Mucosa of gallbladder (tissue), 1 donor: ENCODE results near the gene KIF25. TPM values are rescaled to one million over a fixed set of nuclear protein-coding genes. Genes with fewer than 3 reads are reported as not detected.

ENCODE experiments used
- DNase-seq: peaks from one replicate; pipeline ENCODE4 v3.0.0-alpha.2; 2020; ENCODE audit warnings: low spot score
- total RNA-seq: library from RNA; stranded (reverse); gene quantifications from one replicate; pipeline ENCODE4 v1.2.1, GENCODE V29; 2021
- donor health status: DM: no; HTN: no; CAD: no.

The KIF25 gene
- total RNA-seq, 1 donor from 2014 or later = 0.43 TPM

- no peak for DNase-seq
Observed at GRCh38 chr6:168087436-168088160, 90.1 kb downstream of the KIF25 start.

GRCh38 chr6:168088161-168089053 is 90.9 kb downstream of the KIF25 start:
- DNase-seq = peak; percentile 74

GRCh38 chr6:168089186-168090063 is 92.0 kb downstream of the KIF25 start:
- no peak for DNase-seq

GRCh38 chr6:168090064-168090690 is 92.7 kb downstream of the KIF25 start:
- DNase-seq = no peak

GRCh38 chr6:168090706-168091105 is 93.2 kb downstream of the KIF25 start:
- DNase-seq = no peak

- DNase-seq = no peak
Observed at GRCh38 chr6:168091381-168092264, 94.2 kb downstream of the KIF25 start.

- DNase-seq = no peak
Observed at GRCh38 chr6:168092541-168092940, 95.1 kb downstream of the KIF25 start.

- DNase-seq = no peak
Observed at GRCh38 chr6:168093071-168093505, 95.6 kb downstream of the KIF25 start.

GRCh38 chr6:168093634-168094033 is 96.2 kb downstream of the KIF25 start:
- DNase-seq = no peak

Other genes with a start within 250 kb of the KIF25 start
- 226 TPM for gene AFDN, start 170.8 kb upstream of the KIF25 start, total RNA-seq
- not detected for gene FRMD1, start 81.5 kb downstream of the KIF25 start, total RNA-seq